ENCODE measurements around the gene GPC5.

Gene GPC5

DNA sequence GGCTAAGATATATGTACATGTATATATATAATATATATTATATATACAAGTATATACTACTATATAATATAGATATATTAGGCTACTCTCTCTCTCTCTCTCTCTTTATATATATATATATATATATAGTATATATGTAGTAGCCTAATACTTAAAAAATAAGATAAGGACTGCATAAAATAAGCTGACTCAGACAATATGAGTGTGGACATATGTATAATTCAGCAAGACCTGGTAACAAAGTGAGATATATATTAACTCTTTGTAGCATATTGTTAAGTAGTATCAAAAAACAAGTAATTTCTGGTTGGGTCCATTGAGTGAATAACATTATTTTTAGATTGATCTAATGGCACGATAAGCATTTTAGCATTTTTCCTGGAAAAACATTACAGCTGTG is 509.0 kb downstream of the GPC5 start:
- no peak for DNase-seq

DNA sequence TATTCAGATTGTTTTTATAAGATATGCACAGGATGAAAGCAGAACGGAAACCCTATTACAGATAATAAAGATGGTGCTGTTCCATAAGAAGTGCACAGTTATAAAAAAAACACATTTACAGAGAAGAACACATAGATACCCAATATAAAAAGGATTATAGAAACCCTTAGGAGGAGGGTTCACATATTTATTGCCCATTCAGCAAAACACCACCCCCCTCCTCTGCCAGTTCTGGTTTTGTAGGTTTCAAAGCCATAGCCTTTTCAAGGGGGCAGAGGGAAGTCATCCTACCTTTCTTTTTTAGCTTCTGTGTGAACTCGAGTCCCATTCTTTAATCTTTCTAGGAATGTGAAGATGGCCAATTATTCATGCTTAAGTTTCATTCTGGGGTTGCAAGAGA is 511.2 kb downstream of the GPC5 start:
- DNase-seq, result no peak

DNA sequence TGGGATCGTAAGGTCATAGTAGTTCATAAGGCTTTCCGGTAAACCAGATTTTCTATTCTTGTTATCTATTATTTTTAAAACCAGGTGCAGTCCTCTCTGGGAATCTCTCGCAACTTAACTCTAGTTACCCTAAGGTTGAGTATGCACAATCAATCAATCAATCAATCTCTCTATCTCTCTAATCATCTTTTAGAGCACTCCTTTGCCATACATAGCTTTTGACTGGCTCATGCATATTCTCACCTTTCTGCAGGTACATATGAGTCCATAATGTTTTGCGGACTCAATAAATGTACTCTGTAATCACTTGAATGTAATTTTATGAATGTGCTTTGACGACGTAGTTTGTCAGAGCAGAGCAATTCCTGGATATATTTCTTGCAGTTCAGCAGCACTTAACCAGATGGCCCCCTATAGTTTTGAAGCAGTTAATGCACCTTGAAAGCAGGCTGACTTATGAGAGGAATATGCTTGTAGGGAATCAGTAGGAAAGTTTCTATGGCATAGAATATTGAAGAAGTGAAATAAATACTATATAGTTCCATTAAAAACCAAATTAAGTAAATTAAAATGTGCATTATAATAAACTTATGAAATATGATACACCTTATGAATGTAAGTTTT is 524.7 kb downstream of the GPC5 start:
- no peak for DNase-seq

- no peak for DNase-seq
These were observed 532.3 kb downstream of the GPC5 start for GRCh38 chr13:91930687-91931086.

DNA sequence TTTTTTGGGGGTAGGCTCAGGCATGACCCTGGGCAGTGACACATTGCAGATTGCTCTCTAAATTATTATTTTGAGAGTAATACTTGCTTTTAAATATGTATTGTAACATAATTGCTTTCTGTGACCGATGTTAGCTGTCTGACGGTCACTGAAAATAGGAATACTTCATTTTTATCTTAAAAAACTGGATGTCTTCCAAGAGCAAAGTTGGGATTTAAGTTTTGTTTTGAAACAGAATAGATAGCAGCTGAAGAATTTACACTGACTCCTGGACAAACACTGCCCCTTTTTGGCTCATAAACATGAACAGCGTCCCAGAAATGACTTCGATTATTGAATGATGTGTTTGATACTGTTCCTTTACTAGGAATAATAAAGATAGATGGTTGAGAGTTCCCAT is 535.9 kb downstream of the GPC5 start:
- DNase-seq, result no peak

DNA sequence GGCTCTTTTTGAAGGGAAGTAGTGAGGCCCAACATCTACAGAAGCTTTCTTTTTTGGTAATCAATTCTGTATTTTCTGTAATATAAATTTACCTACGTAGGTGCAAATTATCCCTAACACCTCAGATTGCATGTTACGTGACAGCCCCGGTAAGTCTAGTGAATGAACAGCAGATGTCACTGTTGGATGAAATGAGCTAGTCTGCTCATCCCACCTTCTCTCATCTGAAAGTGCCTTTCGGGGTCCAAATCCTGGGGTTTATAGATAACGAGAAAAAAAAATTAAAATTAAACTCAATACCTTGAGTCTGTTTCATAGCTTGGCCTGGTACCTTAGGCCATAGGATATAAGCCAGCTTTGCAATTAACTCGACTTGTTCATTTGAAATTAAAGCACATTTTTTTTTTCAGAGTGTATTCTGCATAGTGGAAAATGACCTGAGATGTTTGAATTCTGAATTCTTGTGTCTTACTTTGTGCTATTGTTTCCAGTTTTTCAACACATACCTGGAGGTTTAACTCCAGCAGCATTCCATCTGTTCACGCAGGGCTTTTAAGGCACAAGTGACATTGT is 548.2 kb downstream of the GPC5 start:
- DNase-seq, result no peak

DNA sequence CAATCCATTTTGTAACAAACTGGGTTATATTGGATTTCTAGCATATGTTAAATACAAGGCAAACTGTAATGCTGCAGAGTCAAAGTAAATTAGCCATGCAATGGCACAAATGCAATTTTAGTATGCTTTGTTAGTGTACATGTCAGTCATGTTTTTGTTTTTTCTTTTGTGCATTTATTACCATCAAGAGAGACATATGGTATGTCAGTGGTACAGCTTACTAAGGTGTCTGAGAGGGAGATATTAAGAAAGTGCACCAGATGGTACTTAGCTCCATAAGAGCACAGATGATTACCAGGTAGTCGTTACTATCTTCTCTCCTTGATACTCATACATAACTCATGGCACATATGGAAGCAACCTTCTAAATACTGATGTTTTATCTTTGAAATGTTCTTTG is 550.3 kb downstream of the GPC5 start:
- no peak for DNase-seq

DNA sequence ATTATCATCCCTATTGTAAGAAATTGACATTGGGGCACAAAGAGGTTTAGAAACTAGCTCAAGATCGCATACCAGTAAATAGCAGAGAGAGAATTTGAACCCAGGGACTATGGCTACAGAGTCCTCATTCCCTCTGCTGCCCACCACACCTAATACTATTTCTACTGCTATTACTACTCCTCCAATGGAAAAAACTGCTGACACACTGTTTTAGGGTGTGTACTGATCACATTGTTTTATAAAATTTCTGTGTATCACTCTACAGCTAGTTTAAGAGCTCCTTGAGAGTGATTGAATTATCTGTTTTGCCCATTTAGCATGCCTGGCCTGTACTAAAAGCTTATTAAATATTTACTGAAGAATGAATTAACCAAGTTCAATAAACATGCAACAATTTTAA is 552.4 kb downstream of the GPC5 start:
- no peak for DNase-seq

DNA sequence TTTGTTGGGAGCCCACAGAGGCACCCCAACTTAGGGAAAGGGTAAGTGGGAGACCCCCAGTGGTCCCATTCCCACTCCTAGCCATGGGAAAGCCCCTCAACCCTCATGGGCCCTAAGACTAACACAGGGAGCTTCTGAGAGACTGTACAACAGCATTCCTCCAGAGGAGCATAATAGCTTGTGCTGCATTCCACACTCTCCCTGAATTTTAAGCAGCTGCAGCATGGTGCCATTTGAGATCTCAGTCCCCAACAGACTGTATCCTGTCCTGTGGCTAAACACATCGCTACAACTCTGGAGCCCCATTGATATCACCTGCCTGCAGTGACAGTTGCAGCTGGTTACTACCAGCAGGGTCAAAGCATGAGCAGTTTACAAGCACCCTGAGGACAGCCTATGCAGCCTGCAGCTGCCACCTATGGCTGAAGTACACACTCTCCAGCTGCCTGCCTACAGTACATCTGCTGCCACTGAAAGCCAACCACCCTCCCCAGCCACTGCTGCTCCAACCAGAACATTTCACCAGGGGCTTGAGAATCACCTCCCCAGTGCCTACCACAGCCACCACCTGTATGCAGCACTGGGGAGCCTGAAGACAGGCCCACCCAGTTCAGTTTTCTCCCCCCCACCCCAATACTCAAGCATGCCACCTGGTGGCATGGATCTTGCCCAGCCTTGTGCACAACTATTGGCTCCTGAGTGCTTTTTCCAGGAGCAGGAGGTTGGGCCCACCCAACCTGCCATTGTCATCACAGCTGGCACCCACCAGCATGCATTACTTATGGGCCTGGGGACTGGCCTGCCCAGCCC is 557.3 kb downstream of the GPC5 start:
- no peak for DNase-seq

DNA sequence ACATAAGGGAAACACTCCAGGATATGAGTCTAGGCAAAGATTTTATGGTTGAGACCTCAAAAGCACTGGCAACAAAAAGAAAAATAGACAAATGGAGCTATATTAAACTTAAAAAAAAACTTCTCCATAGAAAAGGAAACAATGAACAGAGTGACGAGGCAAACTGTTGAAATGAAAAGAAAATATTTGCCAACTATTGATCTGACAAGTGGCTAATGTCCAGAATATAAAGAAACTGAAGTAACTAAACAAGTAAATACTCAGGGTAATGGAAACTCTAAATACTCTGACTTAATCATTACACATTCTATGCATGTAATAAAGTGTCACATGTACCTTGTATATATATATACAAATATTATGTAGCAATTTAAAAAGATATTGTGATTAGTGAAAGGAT is 562.5 kb downstream of the GPC5 start:
- DNase-seq, result no peak

GRCh38 chr13:91962946-91963345 is 564.5 kb downstream of the GPC5 start:
- no peak for DNase-seq

DNA sequence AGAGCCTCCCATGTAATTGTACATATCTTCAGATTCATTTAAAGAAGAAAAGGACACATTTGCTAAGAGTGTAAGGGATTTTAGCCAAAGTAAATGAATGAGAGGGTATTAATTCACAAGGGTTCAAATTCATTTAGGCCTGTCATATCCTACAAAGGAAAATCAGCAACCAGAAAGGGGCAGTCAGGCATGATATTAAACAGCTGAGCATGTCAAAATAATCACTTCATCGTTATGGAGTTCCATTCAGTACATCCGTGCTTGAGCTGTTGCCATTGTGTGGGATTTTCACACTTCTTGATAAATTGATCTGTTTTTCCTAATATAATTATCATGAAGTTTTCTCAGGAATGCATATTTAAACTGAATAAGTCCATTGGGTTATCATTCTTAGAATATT is 567.1 kb downstream of the GPC5 start:
- no peak for DNase-seq

DNA sequence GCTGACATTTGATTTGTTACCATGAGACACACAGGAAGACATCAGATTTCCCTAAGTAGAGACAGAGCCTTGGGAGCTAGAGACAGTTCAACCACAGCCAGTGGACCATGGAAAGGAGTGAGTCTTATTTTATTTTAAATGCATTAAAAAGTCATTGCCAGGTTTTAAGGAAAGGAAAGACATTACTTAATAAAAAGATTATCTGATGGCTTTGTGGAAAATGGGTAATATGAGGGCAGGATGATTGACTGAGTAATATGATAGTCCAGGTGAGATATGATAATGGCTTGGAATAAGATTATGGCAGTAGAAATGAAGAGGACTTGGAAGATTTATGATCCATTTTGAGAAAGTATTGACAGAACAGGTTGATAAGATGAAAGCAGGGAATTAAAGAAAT is 580.1 kb downstream of the GPC5 start:
- DNase-seq, result no peak

GRCh38 chr13:91986761-91987483 is 588.5 kb downstream of the GPC5 start:
- DNase-seq, result no peak

DNA sequence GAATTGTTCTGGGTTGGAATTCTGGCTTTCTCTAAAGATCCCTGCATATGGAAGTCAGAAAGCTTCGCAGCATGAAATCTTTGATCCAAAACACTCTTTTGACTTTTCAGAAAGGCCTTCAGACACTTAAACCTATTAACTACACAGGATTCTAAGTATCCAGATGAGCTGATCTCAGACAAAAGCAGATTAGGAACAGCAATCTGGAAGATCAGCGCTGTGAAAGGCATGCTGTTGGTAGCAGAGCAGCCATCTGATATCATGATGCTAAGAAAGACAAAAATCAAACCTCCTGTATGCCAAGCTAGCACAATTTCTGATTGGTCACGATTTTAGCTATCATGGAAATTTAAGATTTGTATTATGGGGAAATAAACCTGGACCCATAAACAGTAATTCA is 589.9 kb downstream of the GPC5 start:
- no peak for DNase-seq

- no peak for DNase-seq
These were observed 614.4 kb downstream of the GPC5 start for GRCh38 chr13:92012787-92013186.

GRCh38 chr13:92017737-92018136 is 619.3 kb downstream of the GPC5 start:
- no peak for DNase-seq

GRCh38 chr13:92028695-92029094 is 630.3 kb downstream of the GPC5 start:
- DNase-seq, result no peak

DNA sequence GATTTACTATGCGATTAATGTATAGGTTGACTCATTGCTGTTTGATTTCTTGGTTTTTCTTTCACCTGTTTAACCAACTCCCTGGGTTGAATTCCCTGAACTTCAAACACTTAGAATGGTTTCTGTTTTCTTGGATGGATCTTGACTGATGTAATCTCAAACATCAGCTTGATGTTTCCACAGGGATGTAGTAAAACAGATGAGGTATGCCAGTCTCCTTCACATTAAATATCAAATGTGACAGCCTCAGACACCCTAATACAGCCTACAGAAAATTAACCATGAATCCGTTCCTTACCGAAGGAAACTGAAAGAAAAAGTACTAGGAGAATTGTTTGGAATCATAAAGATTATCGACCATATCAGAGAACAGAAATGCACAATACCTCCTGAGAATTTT is 631.2 kb downstream of the GPC5 start:
- DNase-seq, result no peak

DNA sequence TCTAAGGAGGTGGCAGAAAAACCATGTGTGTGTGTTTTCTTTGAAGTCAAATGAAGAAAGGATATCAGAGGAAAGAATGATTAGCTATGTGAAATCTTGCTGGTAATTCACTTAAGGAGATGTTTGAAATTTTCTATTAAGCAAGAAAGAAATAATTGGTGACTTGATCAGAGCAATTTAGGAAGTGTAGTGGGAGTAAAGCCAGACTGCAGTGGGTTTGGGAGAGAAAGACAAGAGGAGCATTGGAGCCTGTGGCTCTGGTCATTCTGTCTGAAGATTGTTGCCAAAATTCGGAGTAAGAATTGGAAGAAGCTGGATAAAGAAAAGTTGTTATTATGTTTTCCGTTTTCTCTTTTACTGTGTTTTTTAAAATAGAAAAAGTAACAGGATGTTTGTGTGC is 640.5 kb downstream of the GPC5 start:
- DNase-seq, result no peak

- DNase-seq, result no peak
These were observed 644.1 kb downstream of the GPC5 start for GRCh38 chr13:92042522-92042921.

- DNase-seq, result no peak
These were observed 645.9 kb downstream of the GPC5 start for GRCh38 chr13:92044351-92044750.

DNA sequence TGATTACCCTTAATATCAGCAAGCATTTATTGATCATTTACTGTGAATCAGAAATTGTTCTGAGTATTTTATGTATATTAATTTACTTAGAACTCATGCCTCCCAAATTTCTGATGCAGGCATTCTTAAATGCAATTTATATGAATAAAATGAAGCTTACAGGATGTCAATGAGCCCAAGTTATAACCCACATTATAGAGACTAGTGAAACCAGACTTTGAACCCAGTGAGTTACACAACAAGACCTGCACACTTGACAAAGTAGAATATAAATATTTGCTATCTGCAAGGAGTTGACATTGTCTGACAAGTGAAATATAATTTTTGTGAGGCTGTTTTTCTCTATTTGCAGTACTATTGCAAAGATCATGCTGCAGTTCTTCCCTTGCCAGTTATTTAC is 656.0 kb downstream of the GPC5 start:
- DNase-seq, result no peak

DNA sequence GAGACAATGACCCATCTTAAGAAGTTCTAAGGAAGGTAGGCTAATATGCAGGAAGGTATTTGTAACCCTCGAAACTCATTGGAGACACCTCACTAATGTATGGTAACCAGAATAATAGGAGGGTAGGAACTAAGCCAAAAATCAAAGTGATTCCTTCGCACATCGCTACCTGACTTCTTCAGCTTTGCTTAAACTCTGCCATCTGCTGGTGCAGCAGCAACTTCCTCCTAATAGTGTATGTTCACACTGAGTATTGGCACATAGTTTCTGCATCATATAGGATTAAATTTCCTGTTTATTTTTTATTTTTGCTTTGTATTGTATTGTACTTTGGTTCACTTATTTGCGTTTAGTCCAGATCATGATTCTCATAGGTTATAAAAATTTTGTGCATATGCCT is 676.2 kb downstream of the GPC5 start:
- no peak for DNase-seq
